ENCODE results near the gene RGS3.
"Not testable (repeated sequence)": the region's sequence is repeated elsewhere in the genome, so short reads cannot be mapped to it uniquely, and the experiment has no call there.

RGS3 gene

GRCh38 chr9:113547501-113547900 lies 84.0 kb downstream of the RGS3 start:
- no peaks in the 10 kb centered on the region for H3K27me3 ChIP-seq (replicated peaks)
- H3K4me3 ChIP-seq (ENCODE audit: low read depth, low read length), result no peak overlapping the region
- TF ChIP-seq CTCF (IDR thresholded peaks at IDR 0.05; ENCODE audit: low read depth, low read length, missing control alignments), result no peak
- DNase-seq, result no peak
- in situ Hi-C loops (cut with HindIII; ENCODE audit: low pct_ligation_motif_present, low sequenced_read_pairs), result no loop called here
- H3K36me3 ChIP-seq (replicated peaks), result no peaks in the 10 kb centered on the region
- H3K27ac ChIP-seq, result no peak overlapping the region

- no peak overlapping the region for H3K27ac ChIP-seq
Measured at GRCh38 chr9:113548221-113549041, 84.9 kb downstream of the RGS3 start.

GRCh38 chr9:113549892-113550291 lies 86.4 kb downstream of the RGS3 start:
- H3K4me3 ChIP-seq (ENCODE audit: low read depth, low read length); DNase-seq; H3K36me3 ChIP-seq (replicated peaks); in situ Hi-C loops (cut with HindIII; ENCODE audit: low pct_ligation_motif_present, low sequenced_read_pairs); H3K27ac ChIP-seq; H3K27me3 ChIP-seq (replicated peaks): not testable (repeated sequence)

More at GRCh38 chr9:113548221-113549041, 84.9 kb downstream of the RGS3 start:
- in situ Hi-C loops (cut with HindIII; ENCODE audit: low pct_ligation_motif_present, low sequenced_read_pairs), result no loop called here
- Histone ChIP-seq H3K36me3 (replicated peaks) (no peaks in the 10 kb centered on the region), H3K4me3 (ENCODE audit: low read depth, low read length) (no peak overlapping the region), H3K27me3 (replicated peaks) (no peaks in the 10 kb centered on the region)
- TF ChIP-seq CTCF (IDR thresholded peaks at IDR 0.05; ENCODE audit: low read depth, low read length, missing control alignments), result no peak
- peak; percentile 30 for DNase-seq

- Histone ChIP-seq H3K36me3 (replicated peaks) (no peaks in the 10 kb centered on the region), H3K4me3 (ENCODE audit: low read depth, low read length) (no peak overlapping the region), H3K27ac (no peak overlapping the region), H3K27me3 (replicated peaks) (no peaks in the 10 kb centered on the region)
- no peak for DNase-seq
- in situ Hi-C loops (cut with HindIII; ENCODE audit: low pct_ligation_motif_present, low sequenced_read_pairs), result no loop called here
- no peak for TF ChIP-seq CTCF (IDR thresholded peaks at IDR 0.05; ENCODE audit: low read depth, low read length, missing control alignments)
Measured at GRCh38 chr9:113556877-113557593, 93.5 kb downstream of the RGS3 start.

- in situ Hi-C loops (cut with HindIII; ENCODE audit: low pct_ligation_motif_present, low sequenced_read_pairs), result no loop called here
- no peaks in the 10 kb centered on the region for H3K36me3 ChIP-seq (replicated peaks)
- peak; percentile 67 for DNase-seq
- H3K27me3 ChIP-seq (replicated peaks), result no peaks in the 10 kb centered on the region
- no peak for TF ChIP-seq CTCF (IDR thresholded peaks at IDR 0.05; ENCODE audit: low read depth, low read length, missing control alignments)
- H3K4me3 ChIP-seq (ENCODE audit: low read depth, low read length), result no peak overlapping the region
- peak overlapping the region; percentile 12 for H3K27ac ChIP-seq
Measured at GRCh38 chr9:113558632-113559502, 95.3 kb downstream of the RGS3 start.

Measured in brain microvascular endothelial cell (primary cell).